SU-DHL-6 (cell line): ENCODE measurements around the gene GORASP2.

Experiments
- H2AFZ ChIP-seq: fragments of 200-600 bp; sonication (generic); 2 replicates; pipeline ENCODE4 v1.6.1; 2014; ENCODE audit warnings: low read depth, mild to moderate bottlenecking, moderate library complexity, mixed read lengths, antibody characterized with exemption, low read length; ENCODE audit not compliant: severe bottlenecking
- H3F3A ChIP-seq: fragments of 200-600 bp; shearing (Covaris generic); 2 replicates; pipeline ENCODE4 v1.6.0; 2016; ENCODE audit warnings: antibody characterized with exemption, mild to moderate bottlenecking; ENCODE audit not compliant: insufficient read depth
- H3K27ac ChIP-seq: fragments of 200-600 bp; sonication (generic); 2 replicates; pipeline ENCODE4 v1.5.1; 2016; ENCODE audit warnings: low read depth, mild to moderate bottlenecking, low read length, moderate library complexity, mixed read lengths
- H3K27me3 ChIP-seq: fragments of 200-600 bp; sonication (generic), shearing (Covaris generic); 2 replicates; pipeline ENCODE4 v1.6.0; 2014; ENCODE audit warnings: mild to moderate bottlenecking, low read length
- H3K36me3 ChIP-seq: fragments of 200-600 bp; sonication (generic); 2 replicates; pipeline ENCODE4 v1.6.1; 2014; ENCODE audit warnings: mild to moderate bottlenecking, low read length, mixed read lengths
- H3K4me2 ChIP-seq: fragments of 300-600, 200-600 bp; shearing (Covaris generic), sonication (generic); 2 replicates; pipeline ENCODE4 v1.6.0; 2014; ENCODE audit warnings: low read length, low read depth, mild to moderate bottlenecking; ENCODE audit not compliant: poor library complexity, severe bottlenecking
- H3K4me3 ChIP-seq: fragments of 200-600 bp; sonication (generic); 2 replicates; pipeline ENCODE4 v1.5.1; 2014; ENCODE audit warnings: antibody characterized with exemption, low read length, mild to moderate bottlenecking, mixed read lengths; ENCODE audit not compliant: insufficient read depth, poor library complexity, severe bottlenecking
- H3K79me2 ChIP-seq: fragments of 200-600 bp; sonication (generic); 2 replicates; pipeline ENCODE4 v1.6.1; 2014; ENCODE audit warnings: mild to moderate bottlenecking, low read length, moderate library complexity; ENCODE audit not compliant: insufficient read depth
- H3K9ac ChIP-seq: fragments of 200-600 bp; sonication (generic); 2 replicates; pipeline ENCODE4 v1.7.0; 2014; ENCODE audit warnings: mild to moderate bottlenecking, low read length
- H3K9me2 ChIP-seq: fragments of 200-600 bp; sonication (generic); replicated peaks from 2 replicates; pipeline ENCODE4 v1.6.1; 2014; ENCODE audit warnings: low read length; ENCODE audit not compliant: insufficient read depth
- H3K9me3 ChIP-seq: fragments of 200-600 bp; sonication (generic); 2 replicates; pipeline ENCODE4 v1.6.1; 2014; ENCODE audit warnings: low read length, mixed read lengths; ENCODE audit not compliant: insufficient read depth
- H4K20me1 ChIP-seq: fragments of 200-600 bp; sonication (generic); 2 replicates; pipeline ENCODE4 v1.6.1; 2014; ENCODE audit warnings: low read depth, mild to moderate bottlenecking, antibody characterized with exemption, low read length, moderate library complexity, mixed read lengths
- CTCF ChIP-seq: fragments of 200-600 bp; sonication (generic); IDR thresholded peaks from one replicate; pipeline ENCODE4 v1.5.1; 2017; ENCODE audit warnings: antibody characterized with exemption, mild to moderate bottlenecking, low read length, moderate library complexity; ENCODE audit not compliant: insufficient read depth, poor library complexity, severe bottlenecking
- EZH2phosphoT487 ChIP-seq: fragments of 200-600 bp; sonication (generic), shearing (Covaris generic); conservative IDR thresholded peaks from 2 replicates; pipeline ENCODE4 v1.6.1; 2018; ENCODE audit warnings: mild to moderate bottlenecking, antibody characterized with exemption, low read length, moderate library complexity, mixed read lengths

The GORASP2 gene

GRCh38 chr2:170997893-170998597 is 69.0 kb downstream of the GORASP2 start:
- Histone ChIP-seq H3K36me3 (peaks cover 39% of the 10 kb centered on the region), H2AFZ (no peak overlapping the region), H3K27me3 (no peaks in the 10 kb centered on the region), H3K9me2 (no peaks in the 10 kb centered on the region), H3K79me2 (no peaks in the 10 kb centered on the region), H3K4me3 (no peak overlapping the region), H3K9ac (no peak overlapping the region), H3K27ac (no peak overlapping the region), H3F3A (peaks cover 10% of the 10 kb centered on the region; the same call in 1 of the 2 replicates), H3K4me2 (no peak overlapping the region), H4K20me1 (no peaks in the 10 kb centered on the region), H3K9me3 (no peaks in the 10 kb centered on the region)
- TF ChIP-seq CTCF (no peak), EZH2phosphoT487 (no peak)

GRCh38 chr2:170999654-171000053 is 70.6 kb downstream of the GORASP2 start:
- Histone ChIP-seq H3K36me3 (peaks cover 35% of the 10 kb centered on the region), H3K9me3 (no peaks in the 10 kb centered on the region), H3K9me2 (no peaks in the 10 kb centered on the region), H4K20me1 (no peaks in the 10 kb centered on the region), H2AFZ (no peak overlapping the region), H3F3A (peaks cover 8% of the 10 kb centered on the region; the same call in 1 of the 2 replicates), H3K4me3 (no peak overlapping the region), H3K4me2 (no peak overlapping the region), H3K27me3 (no peaks in the 10 kb centered on the region), H3K27ac (no peak overlapping the region), H3K79me2 (no peaks in the 10 kb centered on the region), H3K9ac (no peak overlapping the region)
- TF ChIP-seq EZH2phosphoT487, result no peak
- no peak for TF ChIP-seq CTCF

GRCh38 chr2:171004363-171004762 is 75.3 kb downstream of the GORASP2 start:
- Histone ChIP-seq H3K4me2 (no peak overlapping the region), H3K27ac (no peak overlapping the region), H2AFZ (no peak overlapping the region), H3K4me3 (no peak overlapping the region), H3K36me3 (peaks cover 43% of the 10 kb centered on the region), H3K9ac (no peak overlapping the region), H3K27me3 (no peaks in the 10 kb centered on the region), H3K79me2 (no peaks in the 10 kb centered on the region), H3F3A (peaks cover 11% of the 10 kb centered on the region; the same call in 1 of the 2 replicates), H3K9me2 (no peaks in the 10 kb centered on the region), H4K20me1 (no peaks in the 10 kb centered on the region; the same call in 1 of the 2 replicates), H3K9me3 (no peaks in the 10 kb centered on the region)
- no peak for TF ChIP-seq EZH2phosphoT487
- no peak for TF ChIP-seq CTCF
